Kidney (tissue), 14 donors: Measurements from ENCODE around the gene BCAS3. TPM values are rescaled to one million over a fixed set of nuclear protein-coding genes. Genes with fewer than 3 reads are reported as not detected.

Source experiments
- DNase-seq, 5 donors: peaks; one replicate each; pipeline ENCODE4 v3.0.0-alpha.2; 2013 to 2020
- FAIRE-seq: peaks from 2 replicates; lab custom pipeline; 2012; peaks lifted over from hg19 to GRCh38; lab: Jason Lieb, UNC
- H3K27ac ChIP-seq, 2 donors: one replicate each; pipeline ENCODE4 v1.7.0; 2013; ENCODE audit warnings: low read depth in 2 of 2, low read length in 2 of 2, inconsistent platforms in 1 of 2
- H3K27me3 ChIP-seq: one replicate; pipeline ENCODE4 v1.7.1; 2013; ENCODE audit warnings: low read length, inconsistent platforms; ENCODE audit not compliant: control insufficient read depth, insufficient read depth
- H3K36me3 ChIP-seq, 3 donors: one replicate each; pipeline versions ENCODE4 v1.7.0 to v1.7.1; 2013; ENCODE audit warnings: low read length in 3 of 3, control low read depth in 1 of 3, inconsistent platforms in 1 of 3; ENCODE audit not compliant: insufficient read depth in 3 of 3, control insufficient read depth in 2 of 3
- H3K4me1 ChIP-seq, 3 donors: one replicate each; pipeline versions ENCODE4 v1.7.0 to v1.7.1; 2013; ENCODE audit warnings: low read length in 3 of 3, inconsistent platforms in 1 of 3, low read depth in 1 of 3; ENCODE audit not compliant: control insufficient read depth in 2 of 3, insufficient read depth in 2 of 3
- H3K4me3 ChIP-seq, 3 donors: one replicate each; pipeline versions ENCODE4 v1.7.0 to v1.8.1; 2013; ENCODE audit warnings: low read length in 3 of 3, control low read depth in 1 of 3, inconsistent platforms in 1 of 3
- H3K9ac ChIP-seq, 3 donors: one replicate each; pipeline versions ENCODE4 v1.7.0 to v1.7.1; 2013; ENCODE audit warnings: low read length in 3 of 3, control low read depth in 1 of 3, inconsistent platforms in 1 of 3
- H3K9me3 ChIP-seq, 3 donors: one replicate each; pipeline versions ENCODE4 v1.7.0 to v1.7.1; 2013; ENCODE audit warnings: low read length in 3 of 3, control low read depth in 1 of 3, inconsistent platforms in 1 of 3; ENCODE audit not compliant: control insufficient read depth in 2 of 3, insufficient read depth in 1 of 3
- intact Hi-C: fragments of 100-400 bp; cut with DNase I; formaldehyde crosslinking; loops from one replicate; pipeline ENCODE4 v1.11.1; 2022
- polyA plus RNA-seq: library from polyadenylated mRNA; stranded (reverse); fragments of 350-450 nt; fragmentation: Illumina TruSeq; extraction: RNeasy Lipid Tissue Mini Kit (QIAGEN cat#74804); gene quantifications from one replicate; pipeline ENCODE4 v1.2.3, GENCODE V29; 2014; ENCODE audit warnings: low read depth, low replicate concordance; ENCODE audit not compliant: insufficient read depth
- total RNA-seq: library from RNA; stranded (reverse); fragmentation: NEBNext Ultra II Directional; extraction: Animal tissue kit (Norgen Biotek cat#: 25700); gene quantifications from one replicate; pipeline ENCODE4 v1.2.1, GENCODE V29; 2021
- TF ChIP-seq, protein P1 (sequence below): IDR thresholded peaks from 3 replicates; pipeline ENCODE4 v1.5.1; 2012; ENCODE audit warnings: mild to moderate bottlenecking, moderate library complexity, borderline replicate concordance; ENCODE audit not compliant: insufficient read depth; ENCODE audit errors: extremely low read depth
- donor health status: control.
- donor health status: control.
- donor health status: control.
- donor health status: control.
- donor health status: control.
- donor health status: DM: yes; HTN: yes; CAD: no.
- donor health status: Normal renal cell carcinoma (clear cell type).

Gene BCAS3
- total and polyA plus RNA-seq, 2 donors from 2014 or later, result 18.3 to 44.1 TPM

DNA sequence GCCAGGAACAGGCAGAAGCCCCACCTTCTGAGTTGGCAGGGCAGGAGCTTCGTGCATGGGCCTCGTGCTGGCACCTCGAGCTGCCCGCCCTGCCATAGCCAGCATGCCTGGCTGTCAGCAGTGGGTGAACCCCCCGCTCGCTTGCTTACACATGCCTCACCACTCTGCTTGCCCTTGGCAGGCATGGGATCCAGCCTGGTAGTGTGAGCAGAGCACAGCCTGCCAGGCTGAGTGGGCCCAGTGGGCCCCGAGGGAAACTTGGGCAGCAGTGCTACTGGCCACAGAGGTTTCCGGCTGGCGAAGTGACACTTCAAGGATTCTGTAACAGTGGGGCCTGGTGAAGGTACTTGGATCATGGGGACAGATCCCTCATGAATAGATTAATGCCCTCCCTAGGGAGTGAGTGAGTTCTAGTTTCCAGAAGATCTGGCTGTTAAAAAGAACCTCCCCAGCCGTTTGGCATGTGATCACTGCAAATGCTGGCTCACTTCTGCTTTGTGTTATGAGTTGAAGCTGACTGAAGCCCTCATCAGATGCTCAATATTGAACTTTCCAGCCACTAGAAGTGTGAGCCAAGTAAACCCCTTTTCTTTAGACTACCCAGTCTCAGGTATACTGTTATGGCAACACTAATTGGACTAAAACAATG is 114.7 kb downstream of the BCAS3 start:
- no peaks in the 10 kb centered on the region for H3K4me1 ChIP-seq
- no peak overlapping the region for H3K9ac ChIP-seq
- TF ChIP-seq, protein P1, sequence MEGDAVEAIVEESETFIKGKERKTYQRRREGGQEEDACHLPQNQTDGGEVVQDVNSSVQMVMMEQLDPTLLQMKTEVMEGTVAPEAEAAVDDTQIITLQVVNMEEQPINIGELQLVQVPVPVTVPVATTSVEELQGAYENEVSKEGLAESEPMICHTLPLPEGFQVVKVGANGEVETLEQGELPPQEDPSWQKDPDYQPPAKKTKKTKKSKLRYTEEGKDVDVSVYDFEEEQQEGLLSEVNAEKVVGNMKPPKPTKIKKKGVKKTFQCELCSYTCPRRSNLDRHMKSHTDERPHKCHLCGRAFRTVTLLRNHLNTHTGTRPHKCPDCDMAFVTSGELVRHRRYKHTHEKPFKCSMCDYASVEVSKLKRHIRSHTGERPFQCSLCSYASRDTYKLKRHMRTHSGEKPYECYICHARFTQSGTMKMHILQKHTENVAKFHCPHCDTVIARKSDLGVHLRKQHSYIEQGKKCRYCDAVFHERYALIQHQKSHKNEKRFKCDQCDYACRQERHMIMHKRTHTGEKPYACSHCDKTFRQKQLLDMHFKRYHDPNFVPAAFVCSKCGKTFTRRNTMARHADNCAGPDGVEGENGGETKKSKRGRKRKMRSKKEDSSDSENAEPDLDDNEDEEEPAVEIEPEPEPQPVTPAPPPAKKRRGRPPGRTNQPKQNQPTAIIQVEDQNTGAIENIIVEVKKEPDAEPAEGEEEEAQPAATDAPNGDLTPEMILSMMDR, result no peak
- H3K27ac ChIP-seq, result no peak overlapping the region
- FAIRE-seq (no peak), DNase-seq (no peak)
- intact Hi-C loops, result no loop called here
- H3K27me3 ChIP-seq, result no peaks in the 10 kb centered on the region
- no peaks in the 10 kb centered on the region for H3K9me3 ChIP-seq
- no peaks in the 10 kb centered on the region for H3K36me3 ChIP-seq
- H3K4me3 ChIP-seq, result no peak overlapping the region

DNA sequence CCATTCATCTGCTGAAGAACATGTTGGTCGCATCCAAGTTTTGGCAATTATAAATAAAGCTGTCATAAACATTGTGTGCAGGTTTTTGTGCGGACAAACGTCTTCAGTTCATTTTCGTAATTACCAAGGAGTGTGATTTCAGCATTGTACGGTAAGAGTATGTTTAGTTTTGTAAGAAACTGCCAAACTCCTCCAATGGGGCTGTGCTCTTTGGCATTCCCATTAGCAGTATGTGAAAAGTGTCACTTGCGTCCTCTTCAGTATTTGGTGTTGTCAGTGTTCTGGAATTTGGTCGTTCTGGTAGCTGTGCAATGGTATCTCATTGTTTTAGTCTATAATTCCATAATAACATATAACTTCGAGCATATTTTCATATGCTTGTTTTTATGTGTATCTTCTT is 120.9 kb downstream of the BCAS3 start:
- Histone ChIP-seq H3K9me3 (no peaks in the 10 kb centered on the region), H3K27ac (no peak overlapping the region), H3K36me3 (no peaks in the 10 kb centered on the region), H3K27me3 (no peaks in the 10 kb centered on the region), H3K9ac (no peak overlapping the region), H3K4me1 (no peaks in the 10 kb centered on the region), H3K4me3 (no peak overlapping the region)
- intact Hi-C loops, result no loop called here
- DNase-seq, result no peak
- TF ChIP-seq, protein P1, result no peak
- FAIRE-seq, result no peak

DNA sequence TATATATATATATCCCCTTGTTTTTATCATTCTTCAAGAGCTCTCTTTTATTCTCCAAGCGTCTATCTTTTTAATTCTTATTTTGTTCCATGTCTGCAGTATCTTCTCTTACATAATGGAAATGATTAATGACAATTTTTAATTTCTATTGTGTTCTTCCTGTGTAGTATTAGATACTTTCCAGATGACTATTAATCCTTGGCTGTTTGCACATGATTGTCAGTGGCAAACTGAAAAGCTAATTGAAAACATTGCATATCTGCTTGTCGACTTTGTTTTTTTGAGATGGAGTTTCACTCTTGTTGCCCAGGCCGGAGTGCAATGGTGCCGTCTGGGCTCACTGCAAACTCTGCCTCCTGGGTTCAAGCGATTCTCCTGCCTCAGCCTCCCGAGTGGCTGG is 124.7 kb downstream of the BCAS3 start:
- TF ChIP-seq, protein P1, result no peak
- H3K27ac ChIP-seq, result no peak overlapping the region
- no peaks in the 10 kb centered on the region for H3K4me1 ChIP-seq
- FAIRE-seq (no peak), DNase-seq (no peak)
- no peaks in the 10 kb centered on the region for H3K27me3 ChIP-seq
- intact Hi-C loops, result no loop called here
- H3K36me3 ChIP-seq, result no peaks in the 10 kb centered on the region
- H3K4me3 ChIP-seq, result no peak overlapping the region
- no peaks in the 10 kb centered on the region for H3K9me3 ChIP-seq
- no peak overlapping the region for H3K9ac ChIP-seq

DNA sequence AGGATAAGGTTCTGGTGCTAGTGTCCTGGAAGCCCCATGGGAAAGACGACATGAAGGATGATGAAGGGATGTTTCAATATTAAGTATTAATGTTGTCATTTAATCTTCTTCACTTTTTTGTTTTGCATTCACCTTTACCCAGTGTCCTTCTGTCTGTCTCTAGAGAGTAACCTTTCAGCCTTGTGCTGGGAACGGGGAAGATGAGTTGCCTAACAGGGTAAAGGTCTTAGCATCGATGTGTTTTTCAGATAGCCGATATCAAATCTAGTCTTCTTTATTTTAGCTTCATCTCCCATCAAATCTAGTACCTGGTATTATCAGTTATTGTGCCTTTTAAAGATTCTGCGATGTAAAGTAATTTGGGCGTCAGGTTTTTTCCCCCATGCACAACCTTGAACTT is 125.4 kb downstream of the BCAS3 start:
- Histone ChIP-seq H3K27me3 (no peaks in the 10 kb centered on the region), H3K9ac (no peak overlapping the region), H3K9me3 (no peaks in the 10 kb centered on the region), H3K36me3 (no peaks in the 10 kb centered on the region), H3K4me3 (no peak overlapping the region), H3K4me1 (no peaks in the 10 kb centered on the region), H3K27ac (no peak overlapping the region)
- intact Hi-C loops, result no loop called here
- TF ChIP-seq, protein P1, result no peak
- FAIRE-seq (no peak), DNase-seq (no peak)
